Measurements from ENCODE around the gene IGFL1. TPM values are rescaled to one million over a fixed set of nuclear protein-coding genes. Genes with fewer than 3 reads are reported as not detected.

The IGFL1 gene
- total and polyA plus RNA-seq, 2 of the 4 experiments (the other 2 are of a cell fraction): not detected

GRCh38 chr19:46211201-46211881 lies 18.2 kb upstream of the IGFL1 start:
- dilution Hi-C loops (cut with HindIII; ENCODE audit: low sequenced_read_pairs, unreplicated experiment) (no loop called here), intact Hi-C loops (cut with micrococcal nuclease) (no loop called here), in situ Hi-C loops (cut with MboI; ENCODE audit: low sequenced_read_pairs) (no loop called here)
- no peak overlapping the region for H3K9ac ChIP-seq (ENCODE audit: low read depth, low read length)
- H2BK120ac ChIP-seq (ENCODE audit: low read depth, low read length): no peak overlapping the region
- no peak overlapping the region for H4K91ac ChIP-seq (ENCODE audit: insufficient read depth, low read depth, low read length)
- H2BK5ac ChIP-seq (ENCODE audit: low read depth, low read length, poor library complexity, severe bottlenecking): no peak overlapping the region
- H3K36me3 ChIP-seq (ENCODE audit: control insufficient read depth, insufficient read depth, low read length): no peaks in the 10 kb centered on the region
- no peak overlapping the region for H4K5ac ChIP-seq (ENCODE audit: low read depth, low read length)
- no peak overlapping the region for H2AK9ac ChIP-seq (replicated peaks; ENCODE audit: low read depth, low read length, poor library complexity)
- no peak for DNase-seq
- H2BK15ac ChIP-seq (ENCODE audit: low read depth, low read length): no peak overlapping the region
- no peaks in the 10 kb centered on the region for H4K20me1 ChIP-seq (ENCODE audit: insufficient read depth, low read length)
- no peak overlapping the region for H2BK20ac ChIP-seq (ENCODE audit: low read depth, low read length)
- no peaks in the 10 kb centered on the region for H3K79me1 ChIP-seq (ENCODE audit: low read depth in 1 of 2, low read length in 2 of 2)
- no peaks in the 10 kb centered on the region for H3K9me1 ChIP-seq (ENCODE audit: insufficient read depth, low read length)
- POLR2A ChIA-PET (ENCODE audit: unreplicated experiment): no interaction called here
- H3K56ac ChIP-seq (ENCODE audit: extremely low read depth, insufficient read depth, low read length): no peak overlapping the region
- H3K18ac ChIP-seq (ENCODE audit: low read depth, low read length): no peak overlapping the region
- no peak overlapping the region for H3K4me2 ChIP-seq (ENCODE audit: low read depth, low read length)
- no peak overlapping the region for H3K23ac ChIP-seq (ENCODE audit: low read depth, low read length)
- no TSS peak for BruUV-seq (replicated peaks)
- no peak overlapping the region for H3K4ac ChIP-seq (ENCODE audit: low read depth, low read length)
- 37% methylated on average over 3 of the region's 10 CpGs; no CpG with 5 or more reads in 1 of the 2 experiments for WGBS, 2 experiments (ENCODE audit: extremely low coverage in 2 of 2, insufficient read length in 1 of 2)
- H3K14ac ChIP-seq (replicated peaks; ENCODE audit: low read depth, low read length): no peak overlapping the region
- peaks cover 43% of the 10 kb centered on the region for H3K27me3 ChIP-seq (ENCODE audit: control insufficient read depth, insufficient read depth, low read length)
- no peak overlapping the region for H3K4me3 ChIP-seq (ENCODE audit: insufficient read depth, low read depth, low read length)
- no peak overlapping the region for H4K8ac ChIP-seq (ENCODE audit: low read depth in 2 of 2, low read length in 2 of 2)
- CTCF ChIA-PET: no interaction called here
- TF ChIP-seq BHLHE40 (IDR thresholded peaks at IDR 0.05; ENCODE audit: low read depth, low read length) (no peak), SMC3 (IDR thresholded peaks at IDR 0.05; ENCODE audit: low read depth, low read length) (no peak), POLR2A (IDR thresholded peaks at IDR 0.05; ENCODE audit: low read depth, low read length) (no peak), RCOR1 (IDR thresholded peaks at IDR 0.05; ENCODE audit: insufficient replicate concordance, low read length) (no peak), ELK1 (IDR thresholded peaks at IDR 0.05; ENCODE audit: borderline replicate concordance, low read depth, low read length) (no peak), NFE2L2 (IDR thresholded peaks at IDR 0.05; ENCODE audit: low read depth, low read length) (no peak), RAD21 (IDR thresholded peaks at IDR 0.05; ENCODE audit: low read length) (no peak), CHD1 (IDR thresholded peaks at IDR 0.05; ENCODE audit: low read depth, low read length) (no peak), RFX5 (IDR thresholded peaks at IDR 0.05; ENCODE audit: low read depth, low read length) (no peak), MAFK (IDR thresholded peaks at IDR 0.05; ENCODE audit: low read depth, low read length) (no peak), MXI1 (IDR thresholded peaks at IDR 0.05; ENCODE audit: borderline replicate concordance, low read depth, low read length) (no peak)
- H2AK5ac ChIP-seq (ENCODE audit: low read depth, low read length): no peak overlapping the region
- no peak overlapping the region for H3K27ac ChIP-seq (ENCODE audit: insufficient read depth, low read length)
- no peaks in the 10 kb centered on the region for H3K4me1 ChIP-seq (ENCODE audit: control insufficient read depth, insufficient read depth, low read length)
- H3K9me3 ChIP-seq (ENCODE audit: control insufficient read depth, insufficient read depth, low read length): no peaks in the 10 kb centered on the region
- H2AFZ ChIP-seq (replicated peaks; ENCODE audit: low read length, poor library complexity): no peak overlapping the region
- no peak for ATAC-seq (ENCODE audit: low read depth)
